K562 (cell line): Measurements from ENCODE around the gene MRPL27. TPM values are rescaled to one million over a fixed set of nuclear protein-coding genes. Genes with fewer than 3 reads are reported as not detected.
A peak's percentile ranks its signal among the peaks of the same experiment; 100 is the strongest.

Experiments
- ARHGAP35 ChIP-seq: fragments of 450-650 bp; IDR thresholded peaks from 2 replicates; pipeline ENCODE4 v1.6.1; 2018; ENCODE audit not compliant: partially characterized antibody
- ATF1 ChIP-seq, 2 experiments: fragments of 450-650 bp in 1 of 2; IDR thresholded peaks; 2 replicates each; pipeline ENCODE4 v1.6.1; 2016; ENCODE audit warnings: missing compliant biosample characterization in 1 of 2, missing genetic modification characterization in 1 of 2
- BDP1 ChIP-seq: IDR thresholded peaks from 3 replicates; pipeline ENCODE4 v1.6.1; 2011; ENCODE audit not compliant: insufficient read length, insufficient read depth
- CCAR2 ChIP-seq: fragments of 200-400 bp; formaldehyde crosslinking; IDR thresholded peaks from 2 replicates; pipeline ENCODE4 v1.6.1; 2017; ENCODE audit warnings: mild to moderate bottlenecking, low read depth, low read length
- CCNT2 ChIP-seq: IDR thresholded peaks from 2 replicates; pipeline ENCODE4 v1.6.1; 2011; ENCODE audit warnings: borderline replicate concordance, low read depth, mild to moderate bottlenecking, moderate library complexity, mixed read lengths, low read length; ENCODE audit not compliant: insufficient read length; ENCODE audit errors: extremely low read depth
- DLX4 ChIP-seq: fragments of 250-450 bp; sonication (Bioruptor Pico); IDR thresholded peaks from 2 replicates; pipeline ENCODE4 v1.6.1; 2021; ENCODE audit warnings: mild to moderate bottlenecking
- FOXA1 ChIP-seq: fragments of 450-650 bp; IDR thresholded peaks from 2 replicates; pipeline ENCODE4 v1.6.1; 2016; ENCODE audit warnings: mild to moderate bottlenecking, borderline replicate concordance
- ILF3 ChIP-seq: fragments of 450-650 bp; IDR thresholded peaks from 2 replicates; pipeline ENCODE4 v1.6.1; 2018; ENCODE audit warnings: antibody characterized with exemption, mild to moderate bottlenecking, moderate library complexity, borderline replicate concordance
- KAT7 ChIP-seq: sonication (generic); formaldehyde crosslinking; IDR thresholded peaks from 2 replicates; pipeline ENCODE4 v1.8.0; 2022; ENCODE audit warnings: missing genetic modification reagents, mild to moderate bottlenecking, borderline replicate concordance
- KHSRP ChIP-seq: fragments of 450-650 bp; IDR thresholded peaks from 2 replicates; pipeline ENCODE4 v1.6.1; 2017
- MEF2A ChIP-seq: IDR thresholded peaks from 2 replicates; pipeline ENCODE4 v1.6.1; 2011; ENCODE audit warnings: low read depth, mild to moderate bottlenecking, low read length, moderate library complexity; ENCODE audit not compliant: control insufficient read depth
- NFE2L1 ChIP-seq: fragments of 450-650 bp; IDR thresholded peaks from 2 replicates; pipeline ENCODE4 v1.6.1; 2016; ENCODE audit warnings: missing genetic modification characterization, low read depth, mild to moderate bottlenecking, missing compliant biosample characterization, moderate library complexity, borderline replicate concordance
- SIN3B ChIP-seq: fragments of 450-650 bp; IDR thresholded peaks from 2 replicates; pipeline ENCODE4 v1.6.1; 2017; ENCODE audit warnings: low read depth, mild to moderate bottlenecking, moderate library complexity
- SNAPC5 ChIP-seq: fragments of 250-450 bp; sonication (Bioruptor Pico); IDR thresholded peaks from 2 replicates; pipeline ENCODE4 v1.8.0; 2021; ENCODE audit warnings: moderate library complexity, mild to moderate bottlenecking, inconsistent platforms
- SREBF1 ChIP-seq: fragments of 150-350 bp; IDR thresholded peaks from 2 replicates; pipeline ENCODE4 v1.6.1; 2014; ENCODE audit warnings: antibody characterized with exemption, low read depth, low read length, borderline replicate concordance
- TEAD2 ChIP-seq: fragments of 450-650 bp; IDR thresholded peaks from 2 replicates; pipeline ENCODE4 v1.6.1; 2016; ENCODE audit warnings: missing genetic modification characterization, control low read depth, missing compliant biosample characterization
- THAP7 ChIP-seq: fragments of 250-450 bp; sonication (Bioruptor Pico); IDR thresholded peaks from 2 replicates; pipeline ENCODE4 v1.5.0; 2021
- ZNF695 ChIP-seq: fragments of 450-650 bp; formaldehyde crosslinking; IDR thresholded peaks from 2 replicates; pipeline ENCODE4 v1.4.0; 2020; ENCODE audit warnings: mild to moderate bottlenecking, moderate library complexity
- ZNF707 ChIP-seq: fragments of 250-450 bp; sonication (Bioruptor Pico); conservative IDR thresholded peaks from 2 replicates; pipeline ENCODE4 v1.8.0; 2022; ENCODE audit warnings: inconsistent platforms, mild to moderate bottlenecking, moderate library complexity
- ZNF766 ChIP-seq: fragments of 200-800 bp; sonication (Bioruptor generic); conservative IDR thresholded peaks from 2 replicates; pipeline ENCODE4 v1.6.1; 2016; ENCODE audit warnings: missing genetic modification characterization, missing compliant biosample characterization
- ZSCAN29 ChIP-seq: fragments of 450-650 bp; IDR thresholded peaks from 2 replicates; pipeline ENCODE4 v1.6.1; 2017
- polyA plus RNA-seq, 8 experiments: library from polyadenylated mRNA; depleted of rRNA in 4 of 8; stranded (reverse) in 5 of 8; unstranded in 3 of 8; fragments of >200 nt; fragmentation: Nextera tagmentation in 2 of 8; fragmentation: Illumina TruSeq in 1 of 8; extraction: Ambion mirVana in 2 of 8; extraction: Trizol in 1 of 8; gene quantifications; 2 replicates each; pipeline versions ENCODE4 v1.2.1 to v1.2.3, GENCODE V29; 2011 to 2014; ENCODE audit warnings: inconsistent platforms in 1 of 8, missing spikeins in 1 of 8
- total RNA-seq, 7 experiments: library from RNA; depleted of rRNA in 6 of 7; stranded (reverse); fragments of >200 nt in 6 of 7; fragmentation: Illumina TruSeq in 2 of 7; extraction: Trizol in 2 of 7; gene quantifications; 2 replicates each; pipeline versions ENCODE4 v1.2.1 to v1.2.3, GENCODE V29; 2011 to 2021; ENCODE audit warnings: low replicate concordance in 1 of 7
- TF ChIP-seq, protein P1 (sequence below): sonication (generic); formaldehyde crosslinking; IDR thresholded peaks from 2 replicates; pipeline ENCODE4 v1.8.0; 2023; ENCODE audit warnings: missing genetic modification reagents, mild to moderate bottlenecking, borderline replicate concordance

MRPL27 gene
- total and polyA plus RNA-seq, 9 of the 15 experiments (the other 6 are each of a cell fraction or from before 2014, with no cell fraction given), result 96.3 to 401 (median 142) TPM

DNA sequence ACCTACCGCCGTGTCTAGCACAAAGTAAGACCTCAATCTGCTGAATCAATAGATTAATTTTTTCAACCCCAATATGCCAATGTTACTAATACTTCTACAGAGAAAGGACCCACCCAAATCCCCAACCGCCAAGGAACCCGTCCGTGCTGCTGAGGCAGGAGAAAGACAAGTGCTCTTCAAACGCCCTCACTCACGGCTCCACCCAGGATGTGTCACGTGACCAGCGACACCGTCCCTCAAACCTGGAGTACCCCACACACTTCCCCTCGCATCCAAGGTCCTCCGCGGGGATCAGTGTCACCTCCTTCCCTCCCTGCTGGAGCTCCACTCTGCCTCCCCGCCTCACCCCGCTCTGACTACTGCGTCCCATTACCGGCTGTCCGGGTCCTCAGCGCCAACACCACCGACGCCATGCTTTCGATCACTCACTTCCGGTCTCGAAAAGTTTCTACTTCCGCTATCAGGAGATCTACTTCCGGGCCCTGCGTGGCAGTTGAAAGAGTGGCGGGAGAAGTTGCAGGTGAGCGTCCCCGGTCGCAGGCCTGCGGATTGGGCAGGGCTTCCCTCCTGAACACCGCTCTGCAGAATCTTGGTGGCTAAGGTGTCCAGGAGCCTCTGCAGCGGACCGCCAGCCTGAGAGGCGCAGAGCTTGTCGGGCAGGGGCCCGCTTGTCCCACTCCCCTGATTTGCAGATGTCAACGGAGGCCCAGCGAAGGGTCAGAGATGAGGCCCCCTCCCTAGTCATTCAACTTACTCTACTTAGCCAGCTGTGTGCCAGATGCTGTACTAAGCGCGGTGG lies at the start of gene MRPL27, which contains the start of gene EME1 (continued):
- TF ChIP-seq FOXA1 (no peak), ZNF766 (CRISPR knock-in tag) (peak; percentile 73; the same call in 1 of the 2 replicates), CCAR2 (no peak), ZNF695 (CRISPR knock-in tag) (no peak), SNAPC5 (CRISPR knock-in tag) (no peak), DLX4 (CRISPR knock-in tag) (no peak), SIN3B (peak; percentile 97), ARHGAP35 (no peak), KAT7 (CRISPR knock-in tag) (peak; percentile 72; the same call in 1 of the 2 replicates), THAP7 (no peak), ZSCAN29 (no peak), MEF2A (no peak), ZNF707 (CRISPR knock-in tag) (no peak), TEAD2 (no peak), KHSRP (no peak), CCNT2 (no peak), NFE2L1 (tag) (no peak), ILF3 (no peak), BDP1 (no peak), ATF1 (CRISPR knock-in tag; IDR thresholded peaks at IDR 0.05) (no peak; the same call in 1 of the 2 replicates), ATF1 (tag; IDR thresholded peaks at IDR 0.05) (peak; percentile 90), SREBF1 (peak; percentile 68; the same call in 1 of the 2 replicates)
- TF ChIP-seq, protein P1, sequence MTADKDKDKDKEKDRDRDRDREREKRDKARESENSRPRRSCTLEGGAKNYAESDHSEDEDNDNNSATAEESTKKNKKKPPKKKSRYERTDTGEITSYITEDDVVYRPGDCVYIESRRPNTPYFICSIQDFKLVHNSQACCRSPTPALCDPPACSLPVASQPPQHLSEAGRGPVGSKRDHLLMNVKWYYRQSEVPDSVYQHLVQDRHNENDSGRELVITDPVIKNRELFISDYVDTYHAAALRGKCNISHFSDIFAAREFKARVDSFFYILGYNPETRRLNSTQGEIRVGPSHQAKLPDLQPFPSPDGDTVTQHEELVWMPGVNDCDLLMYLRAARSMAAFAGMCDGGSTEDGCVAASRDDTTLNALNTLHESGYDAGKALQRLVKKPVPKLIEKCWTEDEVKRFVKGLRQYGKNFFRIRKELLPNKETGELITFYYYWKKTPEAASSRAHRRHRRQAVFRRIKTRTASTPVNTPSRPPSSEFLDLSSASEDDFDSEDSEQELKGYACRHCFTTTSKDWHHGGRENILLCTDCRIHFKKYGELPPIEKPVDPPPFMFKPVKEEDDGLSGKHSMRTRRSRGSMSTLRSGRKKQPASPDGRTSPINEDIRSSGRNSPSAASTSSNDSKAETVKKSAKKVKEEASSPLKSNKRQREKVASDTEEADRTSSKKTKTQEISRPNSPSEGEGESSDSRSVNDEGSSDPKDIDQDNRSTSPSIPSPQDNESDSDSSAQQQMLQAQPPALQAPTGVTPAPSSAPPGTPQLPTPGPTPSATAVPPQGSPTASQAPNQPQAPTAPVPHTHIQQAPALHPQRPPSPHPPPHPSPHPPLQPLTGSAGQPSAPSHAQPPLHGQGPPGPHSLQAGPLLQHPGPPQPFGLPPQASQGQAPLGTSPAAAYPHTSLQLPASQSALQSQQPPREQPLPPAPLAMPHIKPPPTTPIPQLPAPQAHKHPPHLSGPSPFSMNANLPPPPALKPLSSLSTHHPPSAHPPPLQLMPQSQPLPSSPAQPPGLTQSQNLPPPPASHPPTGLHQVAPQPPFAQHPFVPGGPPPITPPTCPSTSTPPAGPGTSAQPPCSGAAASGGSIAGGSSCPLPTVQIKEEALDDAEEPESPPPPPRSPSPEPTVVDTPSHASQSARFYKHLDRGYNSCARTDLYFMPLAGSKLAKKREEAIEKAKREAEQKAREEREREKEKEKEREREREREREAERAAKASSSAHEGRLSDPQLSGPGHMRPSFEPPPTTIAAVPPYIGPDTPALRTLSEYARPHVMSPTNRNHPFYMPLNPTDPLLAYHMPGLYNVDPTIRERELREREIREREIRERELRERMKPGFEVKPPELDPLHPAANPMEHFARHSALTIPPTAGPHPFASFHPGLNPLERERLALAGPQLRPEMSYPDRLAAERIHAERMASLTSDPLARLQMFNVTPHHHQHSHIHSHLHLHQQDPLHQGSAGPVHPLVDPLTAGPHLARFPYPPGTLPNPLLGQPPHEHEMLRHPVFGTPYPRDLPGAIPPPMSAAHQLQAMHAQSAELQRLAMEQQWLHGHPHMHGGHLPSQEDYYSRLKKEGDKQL (CRISPR knock-in tag), result no peak
